Esophagus muscularis mucosa (tissue), 4 donors: ENCODE measurements around the gene VAMP1. TPM values are rescaled to one million over a fixed set of nuclear protein-coding genes. Genes with fewer than 3 reads are reported as not detected.
"Not testable (repeated sequence)": the region's sequence is repeated elsewhere in the genome, so short reads cannot be mapped to it uniquely, and the experiment has no call there.

Experiments used
- DNase-seq: peaks from one replicate; pipeline ENCODE4 v3.0.0-alpha.2; 2017; ENCODE audit errors: extremely low spot score
- H3K27ac ChIP-seq, 4 donors: fragments of 200-600 bp; sonication (generic); replicated peaks in 1 of 4; 1 replicate in 3 of 4; 2 replicates in 1 of 4; pipeline ENCODE4 v1.5.1; 2016 to 2019; ENCODE audit warnings: mild to moderate bottlenecking in 1 of 4
- H3K27me3 ChIP-seq, 4 donors: fragments of 200-600 bp; sonication (generic); one replicate each; pipeline versions ENCODE4 v1.5.1 to v1.6.0; 2016 to 2019
- H3K36me3 ChIP-seq, 4 donors: fragments of 200-600 bp; sonication (generic); one replicate each; pipeline ENCODE4 v1.5.1; 2016 to 2019
- H3K4me1 ChIP-seq, 4 donors: fragments of 200-600 bp; sonication (generic); one replicate each; pipeline ENCODE4 v1.5.1; 2016 to 2019
- H3K4me3 ChIP-seq, 4 donors: fragments of 200-600 bp; sonication (generic); 1 replicate in 2 of 4; 2 replicates in 2 of 4; pipeline ENCODE4 v1.5.1; 2016 to 2019; ENCODE audit warnings: mild to moderate bottlenecking in 4 of 4, moderate library complexity in 1 of 4
- H3K9me3 ChIP-seq, 4 donors: fragments of 200-600 bp; sonication (generic); 1 replicate in 3 of 4; 2 replicates in 1 of 4; pipeline ENCODE4 v1.5.1; 2016 to 2019
- EP300 ChIP-seq: sonication (generic); formaldehyde crosslinking; IDR thresholded peaks from one replicate; pipeline ENCODE4 v1.6.1; 2017; ENCODE audit warnings: antibody characterized with exemption
- POLR2A ChIP-seq: fragments of 450-650 bp; IDR thresholded peaks from one replicate; pipeline ENCODE4 v1.6.1; 2017; ENCODE audit warnings: antibody characterized with exemption, moderate library complexity, mild to moderate bottlenecking, low read depth
- POLR2AphosphoS5 ChIP-seq, 2 donors: sonication (generic); formaldehyde crosslinking; IDR thresholded peaks; one replicate each; pipeline ENCODE4 v1.6.1; 2017; ENCODE audit warnings: antibody characterized with exemption in 2 of 2
- WGBS: methylation state at CpG from one replicate; pipeline ENCODE4 v1.1.5; 2018; 5-methylcytosine and 5-hydroxymethylcytosine counted together
- intact Hi-C: fragments of 100-400 bp; cut with DNase I; formaldehyde crosslinking; loops from one replicate; pipeline ENCODE4 v1.15.1; 2023
- total RNA-seq, 4 donors: library from RNA; depleted of rRNA; stranded (reverse); fragments of >200 nt; gene quantifications; one replicate each; pipeline versions ENCODE4 v1.1.0 to v1.2.1, GENCODE V29; 2016
- TF ChIP-seq, protein P1 (sequence below), 3 experiments: fragments of 200-600 bp in 2 of 3; fragments of 450-650 bp in 1 of 3; sonication (generic) in 2 of 3; IDR thresholded peaks; one replicate each; pipeline ENCODE4 v1.5.1; 2017 to 2019; ENCODE audit warnings: antibody characterized with exemption in 3 of 3, mild to moderate bottlenecking in 2 of 3, moderate library complexity in 1 of 3

The VAMP1 gene
- total RNA-seq, 4 donors from 2014 or later = 4.5 to 8.7 (median 6.7) TPM

GRCh38 chr12:6476489-6476888 is 6.0 kb upstream of the VAMP1 start:
- Histone ChIP-seq H3K27ac (peak overlapping the region in 1 of 4 donors; percentile 6), H3K4me3 (no peak overlapping the region), H3K4me1 (peaks cover 1 to 2% (median 2%) of the 10 kb centered on the region in 4 donors), H3K9me3 (no peaks in the 10 kb centered on the region), H3K36me3 (no peaks in the 10 kb centered on the region), H3K27me3 (no peaks in the 10 kb centered on the region)
- DNase-seq = no peak
- 55% methylated on average over 3 of the region's 3 CpGs for WGBS
- intact Hi-C loops = no loop called here
- TF ChIP-seq, protein P1, sequence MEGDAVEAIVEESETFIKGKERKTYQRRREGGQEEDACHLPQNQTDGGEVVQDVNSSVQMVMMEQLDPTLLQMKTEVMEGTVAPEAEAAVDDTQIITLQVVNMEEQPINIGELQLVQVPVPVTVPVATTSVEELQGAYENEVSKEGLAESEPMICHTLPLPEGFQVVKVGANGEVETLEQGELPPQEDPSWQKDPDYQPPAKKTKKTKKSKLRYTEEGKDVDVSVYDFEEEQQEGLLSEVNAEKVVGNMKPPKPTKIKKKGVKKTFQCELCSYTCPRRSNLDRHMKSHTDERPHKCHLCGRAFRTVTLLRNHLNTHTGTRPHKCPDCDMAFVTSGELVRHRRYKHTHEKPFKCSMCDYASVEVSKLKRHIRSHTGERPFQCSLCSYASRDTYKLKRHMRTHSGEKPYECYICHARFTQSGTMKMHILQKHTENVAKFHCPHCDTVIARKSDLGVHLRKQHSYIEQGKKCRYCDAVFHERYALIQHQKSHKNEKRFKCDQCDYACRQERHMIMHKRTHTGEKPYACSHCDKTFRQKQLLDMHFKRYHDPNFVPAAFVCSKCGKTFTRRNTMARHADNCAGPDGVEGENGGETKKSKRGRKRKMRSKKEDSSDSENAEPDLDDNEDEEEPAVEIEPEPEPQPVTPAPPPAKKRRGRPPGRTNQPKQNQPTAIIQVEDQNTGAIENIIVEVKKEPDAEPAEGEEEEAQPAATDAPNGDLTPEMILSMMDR (IDR thresholded peaks at IDR 0.05) = no peak
- no peak for TF ChIP-seq EP300
- no peak for TF ChIP-seq POLR2A
- TF ChIP-seq POLR2AphosphoS5 (IDR thresholded peaks at IDR 0.05) = no peak

DNA sequence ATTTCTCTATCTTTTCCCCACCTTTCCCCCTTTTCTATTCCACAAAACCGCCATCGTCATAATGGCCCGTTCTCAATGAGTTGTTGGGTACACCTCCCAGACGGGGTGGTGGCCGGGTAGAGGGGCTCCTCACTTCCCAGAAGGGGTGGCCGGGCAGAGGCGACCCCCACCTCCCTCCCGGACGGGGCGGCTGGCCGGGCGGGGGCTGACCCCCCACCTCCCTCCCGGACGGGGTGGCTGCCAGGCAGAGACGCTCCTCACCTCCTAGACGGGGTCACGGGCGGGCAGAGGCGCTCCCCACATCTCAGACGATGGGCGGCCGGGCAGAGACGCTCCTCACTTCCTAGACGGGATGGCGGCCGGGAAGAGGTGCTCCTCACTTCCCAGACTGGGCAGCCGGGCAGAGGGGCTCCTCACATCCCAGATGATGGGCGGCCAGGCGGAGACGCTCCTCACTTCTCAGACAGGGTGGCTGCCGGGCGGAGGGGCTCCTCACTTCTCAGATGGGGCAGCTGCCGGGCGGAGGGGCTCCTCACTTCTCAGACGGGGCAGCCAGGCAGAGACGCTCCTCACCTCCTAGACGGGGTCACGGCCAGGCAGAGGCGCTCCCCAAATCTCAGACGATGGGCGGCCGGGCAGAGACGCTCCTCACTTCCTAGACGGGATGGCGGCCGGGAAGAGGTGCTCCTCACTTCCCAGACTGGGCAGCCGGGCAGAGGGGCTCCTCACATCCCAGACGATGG is 4.9 kb upstream of the VAMP1 start:
- intact Hi-C loops, H3K4me3 ChIP-seq, H3K4me1 ChIP-seq, DNase-seq, H3K27me3 ChIP-seq, H3K27ac ChIP-seq, H3K36me3 ChIP-seq, H3K9me3 ChIP-seq: not testable (repeated sequence)
- WGBS = 90% methylated on average over 26 of the region's 48 CpGs

- intact Hi-C loops = no loop called here
- TF ChIP-seq, protein P1 (IDR thresholded peaks at IDR 0.05) = no peak
- TF ChIP-seq POLR2A = no peak
- no peak for TF ChIP-seq EP300
- no peak for TF ChIP-seq POLR2AphosphoS5 (IDR thresholded peaks at IDR 0.05)
- Histone ChIP-seq H3K27me3 (no peaks in the 10 kb centered on the region), H3K4me1 (peaks cover 15 to 34% (median 32%) of the 10 kb centered on the region in 4 donors), H3K4me3 (no peak overlapping the region), H3K36me3 (peaks cover 0 to 7% (median 0%) of the 10 kb centered on the region in 4 donors), H3K27ac (no peak overlapping the region), H3K9me3 (no peaks in the 10 kb centered on the region)
- no peak for DNase-seq
- 79% methylated on average over 11 of the region's 11 CpGs for whole genome bisulfite sequencing
Observed at GRCh38 chr12:6472491-6472890, 2.0 kb upstream of the VAMP1 start.

GRCh38 chr12:6471989-6472360 is 1.5 kb upstream of the VAMP1 start:
- Histone ChIP-seq H3K27me3 (no peaks in the 10 kb centered on the region), H3K9me3 (no peaks in the 10 kb centered on the region), H3K27ac (no peak overlapping the region), H3K4me3 (no peak overlapping the region), H3K36me3 (peaks cover 0 to 7% (median 0%) of the 10 kb centered on the region in 4 donors), H3K4me1 (peaks cover 15 to 39% (median 36%) of the 10 kb centered on the region in 4 donors)
- DNase-seq = no peak
- WGBS = 69% methylated on average over 1 of the region's 1 CpG
- intact Hi-C loops = loop anchor here (2.0 kb wide), 1 partner anchor 61 kb away; no protein-coding TSS in a partner anchor
- TF ChIP-seq, protein P1 (IDR thresholded peaks at IDR 0.05) = no peak
- TF ChIP-seq EP300 (no peak), POLR2AphosphoS5 (IDR thresholded peaks at IDR 0.05) (no peak), POLR2A (no peak)

- intact Hi-C loops = loop anchor here (2.0 to 5.0 kb wide), 2 partner anchors 63 to 132 kb away; no protein-coding TSS in a partner anchor
Observed at GRCh38 chr12:6469609-6470374, 685 bp downstream of the VAMP1 start.

More at GRCh38 chr12:6469609-6470374, 685 bp downstream of the VAMP1 start:
- DNase-seq = no peak
- WGBS = 22% methylated on average over 10 of the region's 16 CpGs
- Histone ChIP-seq H3K36me3 (peaks cover 3 to 24% (median 14%) of the 10 kb centered on the region in 4 donors), H3K27ac (peak overlapping the region; percentile 87 to 94 (median 88)), H3K4me3 (peak overlapping the region; percentile 60 to 97 (median 84)), H3K9me3 (no peaks in the 10 kb centered on the region), H3K27me3 (no peaks in the 10 kb centered on the region), H3K4me1 (peaks cover 15 to 54% (median 43%) of the 10 kb centered on the region in 4 donors)
- TF ChIP-seq, protein P1 (IDR thresholded peaks at IDR 0.05) = no peak
- TF ChIP-seq POLR2A = no peak
- TF ChIP-seq POLR2AphosphoS5 (IDR thresholded peaks at IDR 0.05) = no peak
- TF ChIP-seq EP300 = no peak
